ENCODE measurements around the gene SEC24D.

DNA sequence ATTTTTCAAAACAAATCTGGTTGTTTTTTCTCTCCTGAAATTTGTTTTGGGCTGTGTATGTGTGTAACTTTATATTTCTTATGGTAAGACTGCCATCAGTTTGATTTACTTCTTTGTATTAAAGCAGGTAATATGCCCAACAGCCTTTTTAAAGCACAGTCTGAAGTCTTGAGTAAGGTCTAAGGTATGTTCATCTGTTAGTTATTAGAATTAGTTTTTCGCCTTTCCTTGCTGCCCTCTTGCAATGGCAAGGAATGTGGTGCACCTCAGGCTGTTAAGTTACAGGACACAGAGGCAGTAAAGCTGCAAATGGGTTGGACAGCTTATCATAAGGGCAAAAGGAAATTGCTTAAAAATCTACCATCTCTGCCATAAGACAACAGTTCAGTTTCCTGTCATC lies 79.0 kb downstream of the SEC24D start:
- TF ChIP-seq, protein P1, sequence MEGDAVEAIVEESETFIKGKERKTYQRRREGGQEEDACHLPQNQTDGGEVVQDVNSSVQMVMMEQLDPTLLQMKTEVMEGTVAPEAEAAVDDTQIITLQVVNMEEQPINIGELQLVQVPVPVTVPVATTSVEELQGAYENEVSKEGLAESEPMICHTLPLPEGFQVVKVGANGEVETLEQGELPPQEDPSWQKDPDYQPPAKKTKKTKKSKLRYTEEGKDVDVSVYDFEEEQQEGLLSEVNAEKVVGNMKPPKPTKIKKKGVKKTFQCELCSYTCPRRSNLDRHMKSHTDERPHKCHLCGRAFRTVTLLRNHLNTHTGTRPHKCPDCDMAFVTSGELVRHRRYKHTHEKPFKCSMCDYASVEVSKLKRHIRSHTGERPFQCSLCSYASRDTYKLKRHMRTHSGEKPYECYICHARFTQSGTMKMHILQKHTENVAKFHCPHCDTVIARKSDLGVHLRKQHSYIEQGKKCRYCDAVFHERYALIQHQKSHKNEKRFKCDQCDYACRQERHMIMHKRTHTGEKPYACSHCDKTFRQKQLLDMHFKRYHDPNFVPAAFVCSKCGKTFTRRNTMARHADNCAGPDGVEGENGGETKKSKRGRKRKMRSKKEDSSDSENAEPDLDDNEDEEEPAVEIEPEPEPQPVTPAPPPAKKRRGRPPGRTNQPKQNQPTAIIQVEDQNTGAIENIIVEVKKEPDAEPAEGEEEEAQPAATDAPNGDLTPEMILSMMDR (IDR thresholded peaks at IDR 0.05), result no peak
- no peak for TF ChIP-seq TCF7L2 (IDR thresholded peaks at IDR 0.05; ENCODE audit: low read depth, low read length)
- TF ChIP-seq POLR2AphosphoS5 (IDR thresholded peaks at IDR 0.05; ENCODE audit: low read depth, low read length), result no peak
- TF ChIP-seq SIN3A (IDR thresholded peaks at IDR 0.05; ENCODE audit: borderline replicate concordance, insufficient read depth, low read depth, low read length), result no peak
- TF ChIP-seq, protein P2, sequence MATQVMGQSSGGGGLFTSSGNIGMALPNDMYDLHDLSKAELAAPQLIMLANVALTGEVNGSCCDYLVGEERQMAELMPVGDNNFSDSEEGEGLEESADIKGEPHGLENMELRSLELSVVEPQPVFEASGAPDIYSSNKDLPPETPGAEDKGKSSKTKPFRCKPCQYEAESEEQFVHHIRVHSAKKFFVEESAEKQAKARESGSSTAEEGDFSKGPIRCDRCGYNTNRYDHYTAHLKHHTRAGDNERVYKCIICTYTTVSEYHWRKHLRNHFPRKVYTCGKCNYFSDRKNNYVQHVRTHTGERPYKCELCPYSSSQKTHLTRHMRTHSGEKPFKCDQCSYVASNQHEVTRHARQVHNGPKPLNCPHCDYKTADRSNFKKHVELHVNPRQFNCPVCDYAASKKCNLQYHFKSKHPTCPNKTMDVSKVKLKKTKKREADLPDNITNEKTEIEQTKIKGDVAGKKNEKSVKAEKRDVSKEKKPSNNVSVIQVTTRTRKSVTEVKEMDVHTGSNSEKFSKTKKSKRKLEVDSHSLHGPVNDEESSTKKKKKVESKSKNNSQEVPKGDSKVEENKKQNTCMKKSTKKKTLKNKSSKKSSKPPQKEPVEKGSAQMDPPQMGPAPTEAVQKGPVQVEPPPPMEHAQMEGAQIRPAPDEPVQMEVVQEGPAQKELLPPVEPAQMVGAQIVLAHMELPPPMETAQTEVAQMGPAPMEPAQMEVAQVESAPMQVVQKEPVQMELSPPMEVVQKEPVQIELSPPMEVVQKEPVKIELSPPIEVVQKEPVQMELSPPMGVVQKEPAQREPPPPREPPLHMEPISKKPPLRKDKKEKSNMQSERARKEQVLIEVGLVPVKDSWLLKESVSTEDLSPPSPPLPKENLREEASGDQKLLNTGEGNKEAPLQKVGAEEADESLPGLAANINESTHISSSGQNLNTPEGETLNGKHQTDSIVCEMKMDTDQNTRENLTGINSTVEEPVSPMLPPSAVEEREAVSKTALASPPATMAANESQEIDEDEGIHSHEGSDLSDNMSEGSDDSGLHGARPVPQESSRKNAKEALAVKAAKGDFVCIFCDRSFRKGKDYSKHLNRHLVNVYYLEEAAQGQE (IDR thresholded peaks at IDR 0.05; ENCODE audit: insufficient read depth in 1 of 2, low read depth in 2 of 2, low read length in 1 of 2), result no peak

All from Panc1 (cell line).